H1 (cell line): ENCODE measurements around the gene DTX3. TPM values are rescaled to one million over a fixed set of nuclear protein-coding genes. Genes with fewer than 3 reads are reported as not detected.

Experiments
- CTCF ChIA-PET: fragments of 300-600 bp; sonication (Branson Sonifier 250); formaldehyde crosslinking; loops from one replicate; lab custom pipeline; 2021; ENCODE audit not compliant: partially characterized antibody; lab: Charles Lee
- POLR2A ChIA-PET: fragments of 300-600 bp; sonication (Branson Sonifier 250); formaldehyde crosslinking; loops from one replicate; lab custom pipeline; 2021; ENCODE audit warnings: inconsistent platforms; ENCODE audit not compliant: partially characterized antibody; lab: Charles Lee
- DNase-seq, 2 experiments: peaks; one replicate each; pipeline versions ENCODE4 v3.0.0 to v3.0.0-alpha.2; 2010 to 2022; ENCODE audit warnings: low spot score in 2 of 2, low read depth in 1 of 2, mixed read lengths in 1 of 2
- FAIRE-seq: peaks from 2 replicates; lab custom pipeline; 2011; peaks lifted over from hg19 to GRCh38; lab: Jason Lieb, UNC
- H2AFZ ChIP-seq: 2 replicates; pipeline ENCODE4 v1.8.1; 2012; ENCODE audit warnings: low read length, inconsistent platforms
- H2AK5ac ChIP-seq: 2 replicates; pipeline ENCODE4 v1.6.1; 2013; ENCODE audit warnings: low read depth, low read length
- H2BK120ac ChIP-seq: replicated peaks from 2 replicates; pipeline ENCODE3; 2013; ENCODE audit warnings: low read depth, low read length, inconsistent platforms
- H2BK12ac ChIP-seq: 2 replicates; pipeline ENCODE4 v1.6.1; 2013; ENCODE audit warnings: low read depth, low read length
- H2BK15ac ChIP-seq: 2 replicates; pipeline ENCODE4 v1.6.1; 2013; ENCODE audit warnings: low read length
- H2BK20ac ChIP-seq: 2 replicates; pipeline ENCODE4 v1.6.1; 2013; ENCODE audit warnings: low read length
- H2BK5ac ChIP-seq: 2 replicates; pipeline ENCODE4 v1.6.1; 2013; ENCODE audit warnings: low read depth, low read length
- H3K14ac ChIP-seq: 2 replicates; pipeline ENCODE4 v1.6.1; 2013; ENCODE audit warnings: inconsistent platforms; ENCODE audit not compliant: insufficient read length
- H3K18ac ChIP-seq: 2 replicates; pipeline ENCODE4 v1.6.1; 2013; ENCODE audit warnings: low read length; ENCODE audit errors: extremely low read depth
- H3K23ac ChIP-seq: 2 replicates; pipeline ENCODE4 v1.6.1; 2013; ENCODE audit warnings: inconsistent platforms; ENCODE audit not compliant: insufficient read length
- H3K23me2 ChIP-seq: 2 replicates; pipeline ENCODE4 v1.6.1; 2013; ENCODE audit warnings: low read depth, low read length
- H3K27ac ChIP-seq: 2 replicates; pipeline ENCODE4 v1.6.1; 2011; ENCODE audit warnings: low read depth, low read length, inconsistent platforms
- H3K27me3 ChIP-seq, 4 experiments: replicated peaks in 1 of 4; 1 replicate in 1 of 4; 2 replicates in 3 of 4; pipeline versions ENCODE4 v1.6.1 to v1.8.1; 2011 to 2013; ENCODE audit warnings: low read length in 3 of 4, mild to moderate bottlenecking in 3 of 4, inconsistent platforms in 2 of 4, mixed read lengths in 2 of 4, moderate library complexity in 1 of 4; ENCODE audit not compliant: control insufficient read depth in 3 of 4, insufficient read depth in 3 of 4; ENCODE audit errors: extremely low read depth in 1 of 4
- H3K36me3 ChIP-seq, 4 experiments: 2 replicates each; pipeline versions ENCODE4 v1.6.1 to v1.8.1; 2011 to 2013; ENCODE audit warnings: mild to moderate bottlenecking in 4 of 4, low read length in 3 of 4, moderate library complexity in 2 of 4, control low read depth in 1 of 4, inconsistent platforms in 1 of 4; ENCODE audit not compliant: insufficient read depth in 4 of 4, control insufficient read depth in 2 of 4
- H3K4ac ChIP-seq: replicated peaks from 2 replicates; pipeline ENCODE3; 2013; ENCODE audit warnings: low read length, low read depth, mixed read lengths, inconsistent platforms; ENCODE audit not compliant: insufficient read length
- H3K4me1 ChIP-seq, 4 experiments: replicated peaks in 1 of 4; 1 replicate in 1 of 4; 2 replicates in 3 of 4; pipeline versions ENCODE4 v1.6.1 to v1.8.1; 2011 to 2013; ENCODE audit warnings: low read length in 3 of 4, inconsistent platforms in 2 of 4, mixed read lengths in 1 of 4; ENCODE audit not compliant: insufficient read depth in 4 of 4, control insufficient read depth in 3 of 4
- H3K4me2 ChIP-seq, 2 experiments: 2 replicates each; pipeline versions ENCODE4 v1.6.1 to v1.8.1; 2011 to 2013; ENCODE audit warnings: low read depth in 2 of 2, low read length in 2 of 2, control low read depth in 1 of 2, inconsistent platforms in 1 of 2, mild to moderate bottlenecking in 1 of 2; ENCODE audit not compliant: insufficient read depth in 1 of 2
- H3K4me3 ChIP-seq, 4 experiments: fragments of 200-600, 300-600 bp in 1 of 4; sonication (generic), shearing (Covaris generic), sonication (Bioruptor Twin) in 1 of 4; 2 replicates each; pipeline versions ENCODE4 v1.5.1 to v1.8.1; 2011 to 2016; ENCODE audit warnings: low read length in 4 of 4, low read depth in 3 of 4, control low read depth in 2 of 4, inconsistent platforms in 2 of 4, mild to moderate bottlenecking in 2 of 4, mixed read lengths in 1 of 4, moderate library complexity in 1 of 4; ENCODE audit not compliant: insufficient read depth in 2 of 4; ENCODE audit errors: extremely low read depth in 1 of 4
- H3K56ac ChIP-seq: replicated peaks from 2 replicates; pipeline ENCODE3; 2013; ENCODE audit warnings: low read depth, mild to moderate bottlenecking, mixed read lengths, low read length, inconsistent platforms; ENCODE audit not compliant: insufficient read length
- H3K79me1 ChIP-seq: 2 replicates; pipeline ENCODE4 v1.6.1; 2013; ENCODE audit warnings: low read depth, low read length, control low read depth
- H3K79me2 ChIP-seq, 2 experiments: 2 replicates each; pipeline versions ENCODE4 v1.6.1 to v1.8.1; 2012 to 2013; ENCODE audit warnings: low read length in 2 of 2, mild to moderate bottlenecking in 2 of 2, inconsistent platforms in 1 of 2; ENCODE audit not compliant: insufficient read depth in 2 of 2, control insufficient read depth in 1 of 2
- H3K9ac ChIP-seq, 4 experiments: replicated peaks in 1 of 4; 1 replicate in 1 of 4; 2 replicates in 3 of 4; pipeline versions ENCODE4 v1.6.1 to v1.8.1; 2011 to 2013; ENCODE audit warnings: low read depth in 3 of 4, low read length in 3 of 4, control low read depth in 2 of 4, mild to moderate bottlenecking in 2 of 4, moderate library complexity in 2 of 4, inconsistent platforms in 1 of 4; ENCODE audit errors: extremely low read depth in 1 of 4
- H3K9me3 ChIP-seq, 2 experiments: 2 replicates each; pipeline versions ENCODE4 v1.6.1 to v1.8.1; 2012 to 2013; ENCODE audit warnings: mild to moderate bottlenecking in 2 of 2, moderate library complexity in 2 of 2, control low read depth in 1 of 2, inconsistent platforms in 1 of 2, low read depth in 1 of 2, low read length in 1 of 2, mixed read lengths in 1 of 2; ENCODE audit not compliant: insufficient read depth in 2 of 2
- H4K20me1 ChIP-seq, 2 experiments: replicated peaks in 1 of 2; 2 replicates each; pipeline versions ENCODE3 to v1.8.1; 2011 to 2013; ENCODE audit warnings: inconsistent platforms in 2 of 2, low read length in 2 of 2, mild to moderate bottlenecking in 1 of 2; ENCODE audit not compliant: insufficient read depth in 2 of 2, control insufficient read depth in 1 of 2
- H4K5ac ChIP-seq: 2 replicates; pipeline ENCODE4 v1.6.1; 2013; ENCODE audit warnings: low read length, low read depth, mixed read lengths, inconsistent platforms; ENCODE audit not compliant: insufficient read length
- H4K8ac ChIP-seq: 2 replicates; pipeline ENCODE4 v1.8.0; 2013; ENCODE audit warnings: mild to moderate bottlenecking, moderate library complexity, low read length, inconsistent platforms; ENCODE audit not compliant: insufficient read depth; ENCODE audit errors: extremely low read depth
- H4K91ac ChIP-seq: replicated peaks from 2 replicates; pipeline ENCODE3; 2013; ENCODE audit warnings: low read length, mixed read lengths, inconsistent platforms; ENCODE audit not compliant: insufficient read length
- CBX5 ChIP-seq: fragments of 300-800, 300-1000 bp; sonication (generic); IDR thresholded peaks from 2 replicates; pipeline ENCODE4 v1.7.1; 2016; ENCODE audit warnings: antibody characterized with exemption, low read length, low read depth
- CBX8 ChIP-seq: fragments of 300-800, 300-1000 bp; sonication (generic); IDR thresholded peaks from 2 replicates; pipeline ENCODE4 v1.7.1; 2016; ENCODE audit warnings: low read depth, low read length, borderline replicate concordance
- FOSL1 ChIP-seq: IDR thresholded peaks from 2 replicates; pipeline ENCODE4 v1.6.1; 2011; ENCODE audit warnings: mild to moderate bottlenecking, low read depth, low read length, moderate library complexity; ENCODE audit not compliant: insufficient read depth
- HDAC6 ChIP-seq: IDR thresholded peaks from one replicate; pipeline ENCODE4 v1.7.1; 2012; ENCODE audit warnings: low read depth, mild to moderate bottlenecking, inconsistent platforms, low read length, moderate library complexity
- RBBP5 ChIP-seq: IDR thresholded peaks from 2 replicates; pipeline ENCODE4 v1.7.1; 2012; ENCODE audit warnings: low read depth, mild to moderate bottlenecking, inconsistent platforms, low read length, moderate library complexity, borderline replicate concordance
- RXRA ChIP-seq: IDR thresholded peaks from 2 replicates; pipeline ENCODE4 v1.6.1; 2011; ENCODE audit warnings: low read depth, mild to moderate bottlenecking, low read length, moderate library complexity; ENCODE audit not compliant: insufficient read depth
- SIRT6 ChIP-seq: IDR thresholded peaks from one replicate; pipeline ENCODE4 v1.7.1; 2012; ENCODE audit warnings: low read length, inconsistent platforms
- TAF7 ChIP-seq: optimal IDR thresholded peaks from 2 replicates; pipeline ENCODE3; 2011; ENCODE audit warnings: low read depth, mild to moderate bottlenecking, inconsistent platforms, low read length, moderate library complexity, borderline replicate concordance
- WGBS, 2 experiments: shearing (Covaris generic) in 1 of 2; methylation state at CpG; one replicate each; pipeline versions ENCODE4 v1.1.6 to v1.1.7; 2013 to 2015; ENCODE audit warnings: low lambda C conversion rate in 2 of 2, mixed read lengths in 2 of 2, inconsistent platforms in 1 of 2, low coverage in 1 of 2, missing lambda C conversion rate in 1 of 2; ENCODE audit not compliant: insufficient replicate concordance in 2 of 2, insufficient coverage in 1 of 2, insufficient read length in 1 of 2; ENCODE audit errors: extremely low coverage in 1 of 2, missing lambda C conversion rate in 1 of 2; 5-methylcytosine and 5-hydroxymethylcytosine counted together
- polyA plus RNA-seq, 7 experiments: library from polyadenylated mRNA; depleted of rRNA in 3 of 7; stranded (reverse) in 5 of 7; unstranded in 2 of 7; fragments of >200 nt in 5 of 7; fragments of 200-250 nt in 2 of 7; gene quantifications; 1 replicate in 5 of 7; 2 replicates in 1 of 7; 4 replicates in 1 of 7; pipeline versions ENCODE4 v1.2.1 to v1.2.3, GENCODE V29; 2011 to 2013; ENCODE audit warnings: missing spikeins in 2 of 7, mixed read lengths in 2 of 7
- total RNA-seq: library from RNA; stranded (reverse); fragmentation: NEBNext Ultra II Directional; extraction: Animal tissue kit (Norgen Biotek cat#: 25700); gene quantifications from 2 replicates; pipeline ENCODE4 v1.2.1, GENCODE V29; 2021

DTX3 gene
- total and polyA plus RNA-seq, 2 of the 8 experiments (the other 6 are each of a cell fraction or from before 2014, with no cell fraction given) = 41.8 to 92.5 TPM

GRCh38 chr12:57558864-57559263, 45.8 kb upstream of the DTX3 start:
- 93% methylated on average over 4 of the region's 4 CpGs; no CpG with 5 or more reads in 1 of the 2 experiments for WGBS, 2 experiments
- no peak for FAIRE-seq
- H2BK12ac ChIP-seq = no peak overlapping the region

More at GRCh38 chr12:57558864-57559263, 45.8 kb upstream of the DTX3 start:
- no peak overlapping the region for H2BK15ac ChIP-seq
- peaks cover 0 to 7% (median 5%) of the 10 kb centered on the region in 4 experiments; a peak in 3 of 8 replicates for H3K36me3 ChIP-seq
- no peaks in the 10 kb centered on the region for H3K4me1 ChIP-seq
- no peak overlapping the region for H2BK20ac ChIP-seq
- TF ChIP-seq FOSL1 (no peak), RBBP5 (no peak), RXRA (no peak), CBX5 (no peak), TAF7 (no peak), CBX8 (no peak), SIRT6 (no peak), HDAC6 (no peak)
- H4K5ac ChIP-seq = no peak overlapping the region
- no peak overlapping the region for H2BK5ac ChIP-seq
- no peaks in the 10 kb centered on the region; the same call in 1 of the 2 replicates for H3K23me2 ChIP-seq
- H2BK120ac ChIP-seq = no peak overlapping the region
- peaks cover 0 to 4% of the 10 kb centered on the region in 2 experiments for H4K20me1 ChIP-seq
- H2AK5ac ChIP-seq = no peak overlapping the region
- H3K18ac ChIP-seq = no peak overlapping the region
- no peak overlapping the region for H4K91ac ChIP-seq
- no peak for DNase-seq
- H4K8ac ChIP-seq = no peak overlapping the region; the same call in 1 of the 2 replicates
- H3K4me2 ChIP-seq = no peak overlapping the region
- H2AFZ ChIP-seq = no peak overlapping the region
- peaks cover 8% of the 10 kb centered on the region; the same call in 1 of the 2 replicates for H3K79me1 ChIP-seq
- no peaks in the 10 kb centered on the region for H3K9me3 ChIP-seq
- H3K27ac ChIP-seq = no peak overlapping the region
- no peak overlapping the region for H3K14ac ChIP-seq
- H3K23ac ChIP-seq = no peak overlapping the region
- no peak overlapping the region for H3K9ac ChIP-seq
- CTCF ChIA-PET = no interaction called here
- H3K56ac ChIP-seq = no peak overlapping the region
- H3K4me3 ChIP-seq = no peak overlapping the region
- H3K4ac ChIP-seq = no peak overlapping the region
- H3K27me3 ChIP-seq = no peaks in the 10 kb centered on the region
- POLR2A ChIA-PET = no interaction called here
- H3K79me2 ChIP-seq = peaks cover 0 to 11% of the 10 kb centered on the region in 2 experiments; a peak in 1 of 4 replicates
